GM10266 (cell line): ENCODE results near the gene SGK1.
A peak's percentile ranks its signal among the peaks of the same experiment; 100 is the strongest.

Source experiments
- DNase-seq: peaks from one replicate; pipeline ENCODE4 v3.0.0; 2012; ENCODE audit errors: extremely low spot score
- CTCF ChIP-seq: IDR thresholded peaks from 2 replicates; pipeline ENCODE4 v1.5.1; 2012; ENCODE audit warnings: mild to moderate bottlenecking, low read depth; ENCODE audit not compliant: control insufficient read depth, insufficient read depth; ENCODE audit errors: missing control alignments

The SGK1 gene

GRCh38 chr6:134138226-134138975 lies 179.5 kb downstream of the SGK1 start:
- TF ChIP-seq CTCF: no peak
- DNase-seq: no peak

- TF ChIP-seq CTCF: no peak
- no peak for DNase-seq
These were observed 183.3 kb downstream of the SGK1 start for GRCh38 chr6:134134654-134135053.

GRCh38 chr6:134132494-134133141 lies 185.3 kb downstream of the SGK1 start:
- DNase-seq: no peak

GRCh38 chr6:134131530-134132139 lies 186.3 kb downstream of the SGK1 start:
- no peak for TF ChIP-seq CTCF
- DNase-seq: no peak

More at GRCh38 chr6:134132494-134133141, 185.3 kb downstream of the SGK1 start:
- TF ChIP-seq CTCF: no peak

GRCh38 chr6:134128146-134128545 lies 189.8 kb downstream of the SGK1 start:
- no peak for TF ChIP-seq CTCF
- no peak for DNase-seq

GRCh38 chr6:134123666-134124208 lies 194.2 kb downstream of the SGK1 start:
- DNase-seq: peak; percentile 37
- TF ChIP-seq CTCF: peak; percentile 59

- no peak for TF ChIP-seq CTCF
- DNase-seq: no peak
These were observed 195.1 kb downstream of the SGK1 start for GRCh38 chr6:134122775-134123174.
